Kidney (tissue), 14 donors: ENCODE data around the gene TAX1BP1. TPM values are rescaled to one million over a fixed set of nuclear protein-coding genes. Genes with fewer than 3 reads are reported as not detected.

Experiments used
- DNase-seq, 5 donors: peaks; one replicate each; pipeline ENCODE4 v3.0.0-alpha.2; 2013 to 2020
- FAIRE-seq: peaks from 2 replicates; lab custom pipeline; 2012; peaks lifted over from hg19 to GRCh38; lab: Jason Lieb, UNC
- H3K27ac ChIP-seq, 2 donors: one replicate each; pipeline ENCODE4 v1.7.0; 2013; ENCODE audit warnings: low read depth in 2 of 2, low read length in 2 of 2, inconsistent platforms in 1 of 2
- H3K27me3 ChIP-seq: one replicate; pipeline ENCODE4 v1.7.1; 2013; ENCODE audit warnings: low read length, inconsistent platforms; ENCODE audit not compliant: control insufficient read depth, insufficient read depth
- H3K36me3 ChIP-seq, 3 donors: one replicate each; pipeline versions ENCODE4 v1.7.0 to v1.7.1; 2013; ENCODE audit warnings: low read length in 3 of 3, control low read depth in 1 of 3, inconsistent platforms in 1 of 3; ENCODE audit not compliant: insufficient read depth in 3 of 3, control insufficient read depth in 2 of 3
- H3K4me1 ChIP-seq, 3 donors: one replicate each; pipeline versions ENCODE4 v1.7.0 to v1.7.1; 2013; ENCODE audit warnings: low read length in 3 of 3, inconsistent platforms in 1 of 3, low read depth in 1 of 3; ENCODE audit not compliant: control insufficient read depth in 2 of 3, insufficient read depth in 2 of 3
- H3K4me3 ChIP-seq, 3 donors: one replicate each; pipeline versions ENCODE4 v1.7.0 to v1.8.1; 2013; ENCODE audit warnings: low read length in 3 of 3, control low read depth in 1 of 3, inconsistent platforms in 1 of 3
- H3K9ac ChIP-seq, 3 donors: one replicate each; pipeline versions ENCODE4 v1.7.0 to v1.7.1; 2013; ENCODE audit warnings: low read length in 3 of 3, control low read depth in 1 of 3, inconsistent platforms in 1 of 3
- H3K9me3 ChIP-seq, 3 donors: one replicate each; pipeline versions ENCODE4 v1.7.0 to v1.7.1; 2013; ENCODE audit warnings: low read length in 3 of 3, control low read depth in 1 of 3, inconsistent platforms in 1 of 3; ENCODE audit not compliant: control insufficient read depth in 2 of 3, insufficient read depth in 1 of 3
- CTCF ChIP-seq: IDR thresholded peaks from 3 replicates; pipeline ENCODE4 v1.5.1; 2012; ENCODE audit warnings: mild to moderate bottlenecking, moderate library complexity, borderline replicate concordance; ENCODE audit not compliant: insufficient read depth; ENCODE audit errors: extremely low read depth
- intact Hi-C: fragments of 100-400 bp; cut with DNase I; formaldehyde crosslinking; loops from one replicate; pipeline ENCODE4 v1.11.1; 2022
- polyA plus RNA-seq: library from polyadenylated mRNA; stranded (reverse); fragments of 350-450 nt; fragmentation: Illumina TruSeq; extraction: RNeasy Lipid Tissue Mini Kit (QIAGEN cat#74804); gene quantifications from one replicate; pipeline ENCODE4 v1.2.3, GENCODE V29; 2014; ENCODE audit warnings: low read depth, low replicate concordance; ENCODE audit not compliant: insufficient read depth
- total RNA-seq: library from RNA; stranded (reverse); fragmentation: NEBNext Ultra II Directional; extraction: Animal tissue kit (Norgen Biotek cat#: 25700); gene quantifications from one replicate; pipeline ENCODE4 v1.2.1, GENCODE V29; 2021
- donor health status: control.
- donor health status: control.
- donor health status: control.
- donor health status: control.
- donor health status: control.
- donor health status: DM: yes; HTN: yes; CAD: no.
- donor health status: Normal renal cell carcinoma (clear cell type).

The TAX1BP1 gene
- total and polyA plus RNA-seq, 2 donors from 2014 or later = 88.4 to 113 TPM

- Histone ChIP-seq H3K9ac (no peak overlapping the region), H3K27me3 (no peaks in the 10 kb centered on the region), H3K4me1 (no peaks in the 10 kb centered on the region), H3K36me3 (no peaks in the 10 kb centered on the region), H3K4me3 (no peak overlapping the region), H3K9me3 (no peaks in the 10 kb centered on the region), H3K27ac (no peak overlapping the region)
- FAIRE-seq (no peak), DNase-seq (no peak)
- intact Hi-C loops = no loop called here
- TF ChIP-seq CTCF = no peak
Measured at GRCh38 chr7:27695096-27695495, 44.9 kb upstream of the TAX1BP1 start.

GRCh38 chr7:27697861-27698430, 42.0 kb upstream of the TAX1BP1 start:
- DNase-seq (peak in 1 of 5 donors; percentile 73), FAIRE-seq (no peak)
- H3K27ac ChIP-seq = no peak overlapping the region
- no peak for TF ChIP-seq CTCF
- no peaks in the 10 kb centered on the region for H3K36me3 ChIP-seq
- H3K9ac ChIP-seq = no peak overlapping the region
- H3K27me3 ChIP-seq = no peaks in the 10 kb centered on the region
- H3K4me3 ChIP-seq = no peak overlapping the region
- no peaks in the 10 kb centered on the region for H3K4me1 ChIP-seq
- no peaks in the 10 kb centered on the region for H3K9me3 ChIP-seq
- intact Hi-C loops = no loop called here

GRCh38 chr7:27699751-27700150, 40.2 kb upstream of the TAX1BP1 start:
- no peak overlapping the region for H3K27ac ChIP-seq
- TF ChIP-seq CTCF = no peak
- no peak overlapping the region for H3K9ac ChIP-seq
- no peak overlapping the region for H3K4me3 ChIP-seq
- H3K4me1 ChIP-seq = no peaks in the 10 kb centered on the region
- DNase-seq (no peak), FAIRE-seq (no peak)
- no peaks in the 10 kb centered on the region for H3K36me3 ChIP-seq
- H3K27me3 ChIP-seq = no peaks in the 10 kb centered on the region
- no peaks in the 10 kb centered on the region for H3K9me3 ChIP-seq
- intact Hi-C loops = no loop called here

GRCh38 chr7:27700501-27700900, 39.5 kb upstream of the TAX1BP1 start:
- Histone ChIP-seq H3K4me1 (no peaks in the 10 kb centered on the region), H3K27me3 (no peaks in the 10 kb centered on the region), H3K4me3 (no peak overlapping the region), H3K9me3 (no peaks in the 10 kb centered on the region), H3K36me3 (no peaks in the 10 kb centered on the region), H3K27ac (no peak overlapping the region), H3K9ac (no peak overlapping the region)
- TF ChIP-seq CTCF = no peak
- FAIRE-seq (no peak), DNase-seq (no peak)
- intact Hi-C loops = no loop called here
